SH-SY5Y (cell line): ENCODE data around the gene ABCG4.

Experiments used
- GATA2 ChIP-seq: IDR thresholded peaks from 2 replicates; pipeline ENCODE4 v1.6.1; 2011; ENCODE audit warnings: mild to moderate bottlenecking, low read depth, low read length
- GATA3 ChIP-seq: IDR thresholded peaks from 2 replicates; pipeline ENCODE4 v1.6.1; 2011; ENCODE audit warnings: low read depth, mild to moderate bottlenecking, low read length, moderate library complexity

The ABCG4 gene

GRCh38 chr11:119198925-119199324, 50.1 kb downstream of the ABCG4 start:
- TF ChIP-seq GATA3 (no peak), GATA2 (no peak)

DNA sequence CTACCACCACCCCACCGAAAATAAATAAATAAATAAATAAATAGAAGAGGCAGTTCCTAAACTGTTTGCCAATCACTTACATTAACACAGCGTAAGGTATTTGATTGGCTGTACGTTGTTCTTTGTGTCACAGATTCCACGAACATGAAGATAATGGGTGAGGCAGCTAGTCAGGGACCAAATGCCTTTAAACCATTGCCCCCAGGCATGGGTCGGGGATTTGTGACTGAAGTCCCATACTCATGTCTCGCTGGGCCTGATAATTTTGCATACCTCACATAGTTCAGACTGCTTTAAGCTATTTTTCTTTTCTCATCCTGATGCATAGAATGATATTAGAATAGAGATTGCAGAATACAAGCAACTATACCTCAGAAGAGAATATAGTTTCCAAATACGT, 53.7 kb downstream of the ABCG4 start:
- TF ChIP-seq GATA2 (no peak), GATA3 (no peak)

DNA sequence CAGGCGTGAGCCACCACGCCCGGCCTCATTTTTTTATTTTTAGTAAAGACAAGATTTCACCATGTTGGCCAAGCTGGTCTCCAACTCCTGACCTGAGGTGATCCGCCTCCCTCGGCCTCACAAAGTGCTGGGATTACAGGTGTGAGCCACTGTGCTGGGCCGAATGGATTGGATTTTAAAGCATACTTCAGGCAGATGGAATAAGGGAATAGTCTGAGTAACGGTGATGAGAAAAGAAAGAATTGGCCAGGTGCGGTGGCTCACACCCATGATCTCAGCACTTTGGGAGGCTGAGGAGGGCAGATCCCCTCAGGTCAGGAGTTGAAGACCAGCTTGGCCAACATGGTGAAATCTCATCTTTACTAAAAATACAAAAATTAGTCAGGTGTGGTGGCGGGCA, 55.2 kb downstream of the ABCG4 start:
- TF ChIP-seq GATA3 (no peak), GATA2 (no peak)

DNA sequence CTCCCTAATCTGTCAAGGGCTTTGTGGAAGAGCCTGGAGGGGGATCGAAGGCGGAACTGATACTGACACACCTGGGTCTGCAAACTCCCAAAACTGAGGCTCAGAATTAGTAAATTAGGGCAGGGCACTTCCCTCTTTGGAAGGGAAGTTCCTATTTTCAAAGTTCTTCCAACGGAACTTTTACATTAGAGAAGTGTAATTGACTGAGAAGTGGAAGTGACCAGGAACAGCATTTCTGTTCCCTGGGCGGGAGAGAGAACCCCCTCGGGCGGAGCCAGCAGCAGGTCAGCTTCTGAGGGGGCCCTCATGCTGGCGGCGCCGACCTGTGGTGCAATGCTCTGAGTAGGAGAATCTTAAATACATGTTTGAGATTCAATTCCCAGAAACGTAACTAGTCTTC, 56.2 kb downstream of the ABCG4 start:
- TF ChIP-seq GATA2 (no peak), GATA3 (no peak)

DNA sequence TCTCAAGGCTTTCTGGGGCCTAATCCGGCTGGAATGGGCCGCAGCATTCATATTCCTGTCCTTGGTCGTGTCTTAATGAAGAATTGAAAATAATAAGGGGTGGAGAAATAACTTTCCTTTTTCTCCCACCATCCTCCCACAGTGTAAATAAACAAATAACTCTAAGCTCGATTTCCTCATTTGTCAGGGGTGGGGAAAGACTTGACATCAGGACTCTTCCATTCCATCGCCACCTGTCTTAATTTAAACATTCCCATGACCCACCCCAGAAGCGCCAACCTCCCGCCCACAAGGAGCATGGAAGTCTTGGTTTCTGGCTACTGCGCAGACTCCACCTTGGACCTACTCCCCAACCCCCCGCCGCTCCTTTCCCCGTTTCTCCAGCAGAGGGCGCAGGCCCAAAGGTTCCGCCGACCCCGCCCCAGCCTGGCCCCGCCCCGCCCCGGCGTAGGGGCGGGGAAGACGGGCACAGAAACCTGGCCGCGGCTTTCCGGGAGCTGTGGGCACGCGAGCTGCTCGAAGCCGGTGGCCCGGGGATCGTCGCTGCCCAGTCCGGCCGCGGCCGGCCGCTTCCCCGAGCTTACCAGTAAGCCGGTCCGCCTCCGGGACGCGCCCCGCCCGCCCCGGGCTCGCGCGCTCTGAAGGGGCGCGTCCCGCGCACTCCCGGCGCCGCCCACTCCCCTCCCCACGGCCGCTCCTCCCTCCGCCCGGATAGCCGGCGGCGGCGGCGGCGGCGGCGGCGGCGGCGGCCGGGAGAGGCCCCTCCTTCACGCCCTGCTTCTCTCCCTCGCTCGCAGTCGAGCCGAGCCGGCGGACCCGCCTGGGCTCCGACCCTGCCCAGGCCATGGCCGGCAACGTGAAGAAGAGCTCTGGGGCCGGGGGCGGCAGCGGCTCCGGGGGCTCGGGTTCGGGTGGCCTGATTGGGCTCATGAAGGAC, 57.0 kb downstream of the ABCG4 start, which contains the start of gene CBL:
Gene CBL (plus strand): TSS at position 766 of the 937 bp plus-strand sequence. CDS start 79 bp downstream, at position 845.
- TF ChIP-seq GATA3 = no peak
- TF ChIP-seq GATA2 = no peak

- TF ChIP-seq GATA3 = no peak
- no peak; the same call in 1 of the 2 replicates for TF ChIP-seq GATA2
Measured at GRCh38 chr11:119206511-119207414, 57.9 kb downstream of the ABCG4 start.

DNA sequence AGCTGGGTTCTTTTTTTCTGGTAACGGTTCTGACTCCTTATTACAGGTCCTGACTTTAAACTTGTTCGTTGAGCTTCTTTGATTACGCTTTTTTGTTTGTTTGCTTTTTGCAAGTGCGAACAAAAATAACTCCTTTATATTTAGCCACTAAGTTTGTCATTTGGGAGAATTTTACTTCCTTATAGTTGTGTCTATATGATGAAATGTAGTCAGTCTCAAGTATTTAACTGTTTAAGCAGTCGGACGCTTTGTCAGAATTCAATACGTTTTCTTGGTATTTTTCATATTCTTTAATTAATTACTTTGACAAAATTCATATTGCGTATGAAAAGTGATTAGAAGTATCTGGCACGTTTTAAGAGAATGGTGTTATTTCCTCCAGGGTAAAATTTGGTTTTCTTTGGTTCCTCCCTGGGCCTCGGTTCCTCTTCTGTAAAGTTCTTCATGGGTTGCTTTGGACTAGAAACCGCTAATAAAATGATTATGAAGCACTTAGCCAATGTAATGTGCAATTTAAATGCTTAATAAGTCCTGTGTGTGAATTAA, 58.6 kb downstream of the ABCG4 start:
- TF ChIP-seq GATA2 (no peak), GATA3 (no peak)

DNA sequence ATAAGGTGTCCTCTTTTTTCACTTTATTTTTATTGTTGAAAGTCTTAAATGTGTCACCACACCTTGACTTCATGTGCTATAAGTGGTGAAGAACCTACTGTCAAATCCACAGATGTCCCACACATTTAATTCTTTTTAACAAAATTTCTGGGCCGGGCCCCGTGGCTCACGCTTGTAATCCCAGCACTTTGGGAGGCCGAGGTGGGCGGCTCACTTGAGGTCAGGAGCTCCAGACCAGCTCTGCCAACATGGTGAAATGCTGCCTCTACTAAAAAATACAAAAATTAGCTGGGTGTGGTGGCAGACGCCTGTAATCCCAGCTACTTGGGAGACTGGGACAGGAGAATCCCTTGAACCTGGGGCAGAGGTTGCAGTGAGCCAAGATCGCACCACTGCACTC, 60.3 kb downstream of the ABCG4 start:
- TF ChIP-seq GATA2 = no peak
- TF ChIP-seq GATA3 = no peak

DNA sequence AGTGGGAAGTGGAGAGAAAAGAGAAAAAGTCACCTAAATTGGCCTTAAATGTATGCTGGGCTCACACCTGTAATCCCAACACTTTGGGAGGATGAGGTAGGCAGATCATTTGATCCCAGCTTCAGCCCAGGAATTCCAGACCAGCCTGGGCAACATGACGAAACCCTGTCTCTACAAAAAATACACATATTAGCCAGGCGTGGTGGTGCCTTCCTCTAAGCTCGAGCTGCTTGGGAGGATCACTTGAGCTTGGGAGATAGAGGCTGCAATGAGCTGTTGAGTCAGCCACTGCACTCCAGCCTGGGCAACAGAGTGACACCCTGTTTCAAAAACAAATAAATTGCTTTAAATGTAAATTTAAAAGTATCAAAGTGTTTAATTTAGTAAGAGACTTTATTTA, 61.2 kb downstream of the ABCG4 start:
- TF ChIP-seq GATA3 = no peak
- TF ChIP-seq GATA2 = no peak
